H1 (cell line): ENCODE results near the gene SYNPR.

ENCODE experiments used
- EP300 ChIP-seq, 2 experiments: IDR thresholded peaks; 1 replicate in 1 of 2; 2 replicates in 1 of 2; pipeline ENCODE4 v1.6.1; 2011 to 2012; ENCODE audit warnings: low read depth in 2 of 2, low read length in 2 of 2, mild to moderate bottlenecking in 2 of 2, borderline replicate concordance in 1 of 2, inconsistent platforms in 1 of 2, moderate library complexity in 1 of 2
- EZH2 ChIP-seq: fragments of 200-600 bp; sonication (generic); IDR thresholded peaks from 2 replicates; pipeline ENCODE4 v1.7.1; 2012; ENCODE audit warnings: low read depth, mild to moderate bottlenecking, moderate library complexity, low read length, inconsistent platforms; ENCODE audit not compliant: severe bottlenecking
- GABPA ChIP-seq: IDR thresholded peaks from 2 replicates; pipeline ENCODE4 v1.6.1; 2011; ENCODE audit warnings: mild to moderate bottlenecking, low read length, moderate library complexity, borderline replicate concordance; ENCODE audit not compliant: insufficient read depth
- KDM5A ChIP-seq: fragments of 200-600 bp; IDR thresholded peaks from 2 replicates; pipeline ENCODE4 v1.7.1; 2012; ENCODE audit warnings: mild to moderate bottlenecking, low read length, inconsistent platforms, mixed read lengths
- NRF1 ChIP-seq: IDR thresholded peaks from 2 replicates; pipeline ENCODE4 v1.6.1; 2011; ENCODE audit warnings: mild to moderate bottlenecking, low read depth, low read length, improper control_type of control experiment
- POLR2AphosphoS5 ChIP-seq: IDR thresholded peaks from 2 replicates; pipeline ENCODE4 v1.6.1; 2011; ENCODE audit warnings: low read depth, low read length
- RNF2 ChIP-seq: fragments of 200-900, 300-1000 bp; sonication (generic); IDR thresholded peaks from 2 replicates; pipeline ENCODE4 v1.7.1; 2016; ENCODE audit warnings: borderline replicate concordance, low read depth, mild to moderate bottlenecking, antibody characterized with exemption, low read length; ENCODE audit not compliant: poor library complexity, severe bottlenecking; ENCODE audit errors: missing control alignments
- TAF1 ChIP-seq: IDR thresholded peaks from 2 replicates; pipeline ENCODE4 v1.6.1; 2011; ENCODE audit warnings: mild to moderate bottlenecking, low read depth, low read length
- TEAD4 ChIP-seq: IDR thresholded peaks from 2 replicates; pipeline ENCODE4 v1.6.1; 2012; ENCODE audit warnings: low read depth, low read length, inconsistent platforms, mixed read lengths
- TF ChIP-seq, protein P1 (sequence below), 3 experiments: IDR thresholded peaks; 1 replicate in 2 of 3; 2 replicates in 1 of 3; pipeline versions ENCODE4 v1.5.1 to v1.6.1; 2011; ENCODE audit warnings: low read length in 3 of 3, mild to moderate bottlenecking in 3 of 3, inconsistent platforms in 2 of 3, low read depth in 1 of 3, moderate library complexity in 1 of 3; ENCODE audit not compliant: insufficient read depth in 1 of 3; ENCODE audit errors: control extremely low read depth in 1 of 3
- TF ChIP-seq, protein P2 (sequence below): IDR thresholded peaks from 2 replicates; pipeline ENCODE4 v1.6.1; 2012; ENCODE audit warnings: inconsistent platforms

DNA sequence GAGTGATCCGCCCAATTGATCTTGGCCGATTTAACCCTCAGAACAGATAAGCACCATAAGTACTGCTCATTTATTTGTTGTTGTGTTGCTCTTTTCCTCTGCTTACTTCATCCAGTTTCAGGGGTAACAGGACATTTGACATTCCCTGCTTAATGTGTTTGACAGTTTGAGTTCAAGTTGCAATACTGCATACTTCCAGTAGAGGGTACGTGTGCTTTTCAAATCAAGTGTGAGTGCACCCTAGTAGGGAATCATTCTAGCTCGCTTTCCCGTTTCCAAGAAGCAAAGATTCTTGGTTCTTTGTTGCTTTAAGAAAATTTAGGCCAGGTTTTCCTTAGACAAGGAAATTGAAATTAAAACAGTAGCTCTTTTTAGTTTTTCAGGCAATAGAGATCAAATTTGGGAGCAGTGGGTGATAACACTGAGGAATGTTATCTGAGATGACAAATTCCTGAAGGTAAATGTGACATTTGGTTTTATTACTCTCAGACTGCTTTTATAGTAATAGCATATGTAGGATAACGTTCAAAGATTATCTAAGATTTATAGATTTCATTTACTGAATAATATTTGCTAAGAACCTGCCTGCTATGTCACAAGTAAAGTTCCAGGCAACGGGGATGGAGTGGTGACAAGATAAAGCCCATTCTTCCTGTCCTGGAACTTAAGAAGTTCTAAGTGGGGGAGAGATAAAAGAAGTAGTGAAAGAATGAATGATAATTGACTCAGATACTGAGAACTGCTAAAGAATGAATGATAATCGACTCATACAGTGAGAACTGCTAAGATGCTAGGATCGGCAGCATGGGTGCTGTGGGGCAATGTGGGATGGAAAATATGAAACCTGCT, 73.3 kb downstream of the SYNPR start:
- TF ChIP-seq EP300 (IDR thresholded peaks at IDR 0.05; ENCODE audit: borderline replicate concordance in 1 of 2, low read depth in 2 of 2, low read length in 2 of 2) = no peak
- 0 out of 2 replicates have a peak, but pooled peaks have one; percentile 36 for TF ChIP-seq TEAD4
- TF ChIP-seq, protein P1, sequence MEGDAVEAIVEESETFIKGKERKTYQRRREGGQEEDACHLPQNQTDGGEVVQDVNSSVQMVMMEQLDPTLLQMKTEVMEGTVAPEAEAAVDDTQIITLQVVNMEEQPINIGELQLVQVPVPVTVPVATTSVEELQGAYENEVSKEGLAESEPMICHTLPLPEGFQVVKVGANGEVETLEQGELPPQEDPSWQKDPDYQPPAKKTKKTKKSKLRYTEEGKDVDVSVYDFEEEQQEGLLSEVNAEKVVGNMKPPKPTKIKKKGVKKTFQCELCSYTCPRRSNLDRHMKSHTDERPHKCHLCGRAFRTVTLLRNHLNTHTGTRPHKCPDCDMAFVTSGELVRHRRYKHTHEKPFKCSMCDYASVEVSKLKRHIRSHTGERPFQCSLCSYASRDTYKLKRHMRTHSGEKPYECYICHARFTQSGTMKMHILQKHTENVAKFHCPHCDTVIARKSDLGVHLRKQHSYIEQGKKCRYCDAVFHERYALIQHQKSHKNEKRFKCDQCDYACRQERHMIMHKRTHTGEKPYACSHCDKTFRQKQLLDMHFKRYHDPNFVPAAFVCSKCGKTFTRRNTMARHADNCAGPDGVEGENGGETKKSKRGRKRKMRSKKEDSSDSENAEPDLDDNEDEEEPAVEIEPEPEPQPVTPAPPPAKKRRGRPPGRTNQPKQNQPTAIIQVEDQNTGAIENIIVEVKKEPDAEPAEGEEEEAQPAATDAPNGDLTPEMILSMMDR (IDR thresholded peaks at IDR 0.05; ENCODE audit: control extremely low read depth in 1 of 3, insufficient read depth in 1 of 3, low read depth in 1 of 3, low read length in 3 of 3) = peak in 2 of 3 experiments; percentile 72 to 92; a peak in 3 of 4 replicates
- no peak for TF ChIP-seq TAF1
- TF ChIP-seq EZH2 = no peak
- TF ChIP-seq NRF1 = no peak
- TF ChIP-seq RNF2 = no peak
- no peak for TF ChIP-seq POLR2AphosphoS5
- no peak for TF ChIP-seq GABPA
- TF ChIP-seq, protein P2, sequence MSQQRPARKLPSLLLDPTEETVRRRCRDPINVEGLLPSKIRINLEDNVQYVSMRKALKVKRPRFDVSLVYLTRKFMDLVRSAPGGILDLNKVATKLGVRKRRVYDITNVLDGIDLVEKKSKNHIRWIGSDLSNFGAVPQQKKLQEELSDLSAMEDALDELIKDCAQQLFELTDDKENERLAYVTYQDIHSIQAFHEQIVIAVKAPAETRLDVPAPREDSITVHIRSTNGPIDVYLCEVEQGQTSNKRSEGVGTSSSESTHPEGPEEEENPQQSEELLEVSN = no peak
- no peak for TF ChIP-seq KDM5A
